H1 (cell line): ENCODE results near the gene YBX3. TPM values are rescaled to one million over a fixed set of nuclear protein-coding genes. Genes with fewer than 3 reads are reported as not detected.

ENCODE experiments used
- CTCF ChIA-PET: fragments of 300-600 bp; sonication (Branson Sonifier 250); formaldehyde crosslinking; loops from one replicate; lab custom pipeline; 2021; ENCODE audit not compliant: partially characterized antibody; lab: Charles Lee
- POLR2A ChIA-PET: fragments of 300-600 bp; sonication (Branson Sonifier 250); formaldehyde crosslinking; loops from one replicate; lab custom pipeline; 2021; ENCODE audit warnings: inconsistent platforms; ENCODE audit not compliant: partially characterized antibody; lab: Charles Lee
- DNase-seq, 2 experiments: peaks; one replicate each; pipeline versions ENCODE4 v3.0.0 to v3.0.0-alpha.2; 2010 to 2022; ENCODE audit warnings: low spot score in 2 of 2, low read depth in 1 of 2, mixed read lengths in 1 of 2
- FAIRE-seq: peaks from 2 replicates; lab custom pipeline; 2011; peaks lifted over from hg19 to GRCh38; lab: Jason Lieb, UNC
- H2AFZ ChIP-seq: 2 replicates; pipeline ENCODE4 v1.8.1; 2012; ENCODE audit warnings: low read length, inconsistent platforms
- H2AK5ac ChIP-seq: 2 replicates; pipeline ENCODE4 v1.6.1; 2013; ENCODE audit warnings: low read depth, low read length
- H2BK120ac ChIP-seq: replicated peaks from 2 replicates; pipeline ENCODE3; 2013; ENCODE audit warnings: low read depth, low read length, inconsistent platforms
- H2BK12ac ChIP-seq: 2 replicates; pipeline ENCODE4 v1.6.1; 2013; ENCODE audit warnings: low read depth, low read length
- H2BK15ac ChIP-seq: 2 replicates; pipeline ENCODE4 v1.6.1; 2013; ENCODE audit warnings: low read length
- H2BK20ac ChIP-seq: 2 replicates; pipeline ENCODE4 v1.6.1; 2013; ENCODE audit warnings: low read length
- H2BK5ac ChIP-seq: 2 replicates; pipeline ENCODE4 v1.6.1; 2013; ENCODE audit warnings: low read depth, low read length
- H3K14ac ChIP-seq: 2 replicates; pipeline ENCODE4 v1.6.1; 2013; ENCODE audit warnings: inconsistent platforms; ENCODE audit not compliant: insufficient read length
- H3K18ac ChIP-seq: 2 replicates; pipeline ENCODE4 v1.6.1; 2013; ENCODE audit warnings: low read length; ENCODE audit errors: extremely low read depth
- H3K23ac ChIP-seq: 2 replicates; pipeline ENCODE4 v1.6.1; 2013; ENCODE audit warnings: inconsistent platforms; ENCODE audit not compliant: insufficient read length
- H3K23me2 ChIP-seq: 2 replicates; pipeline ENCODE4 v1.6.1; 2013; ENCODE audit warnings: low read depth, low read length
- H3K27ac ChIP-seq: 2 replicates; pipeline ENCODE4 v1.6.1; 2011; ENCODE audit warnings: low read depth, low read length, inconsistent platforms
- H3K27me3 ChIP-seq, 4 experiments: replicated peaks in 1 of 4; 1 replicate in 1 of 4; 2 replicates in 3 of 4; pipeline versions ENCODE4 v1.6.1 to v1.8.1; 2011 to 2013; ENCODE audit warnings: low read length in 3 of 4, mild to moderate bottlenecking in 3 of 4, inconsistent platforms in 2 of 4, mixed read lengths in 2 of 4, moderate library complexity in 1 of 4; ENCODE audit not compliant: control insufficient read depth in 3 of 4, insufficient read depth in 3 of 4; ENCODE audit errors: extremely low read depth in 1 of 4
- H3K36me3 ChIP-seq, 4 experiments: 2 replicates each; pipeline versions ENCODE4 v1.6.1 to v1.8.1; 2011 to 2013; ENCODE audit warnings: mild to moderate bottlenecking in 4 of 4, low read length in 3 of 4, moderate library complexity in 2 of 4, control low read depth in 1 of 4, inconsistent platforms in 1 of 4; ENCODE audit not compliant: insufficient read depth in 4 of 4, control insufficient read depth in 2 of 4
- H3K4ac ChIP-seq: replicated peaks from 2 replicates; pipeline ENCODE3; 2013; ENCODE audit warnings: low read length, low read depth, mixed read lengths, inconsistent platforms; ENCODE audit not compliant: insufficient read length
- H3K4me1 ChIP-seq, 4 experiments: replicated peaks in 1 of 4; 1 replicate in 1 of 4; 2 replicates in 3 of 4; pipeline versions ENCODE4 v1.6.1 to v1.8.1; 2011 to 2013; ENCODE audit warnings: low read length in 3 of 4, inconsistent platforms in 2 of 4, mixed read lengths in 1 of 4; ENCODE audit not compliant: insufficient read depth in 4 of 4, control insufficient read depth in 3 of 4
- H3K4me2 ChIP-seq, 2 experiments: 2 replicates each; pipeline versions ENCODE4 v1.6.1 to v1.8.1; 2011 to 2013; ENCODE audit warnings: low read depth in 2 of 2, low read length in 2 of 2, control low read depth in 1 of 2, inconsistent platforms in 1 of 2, mild to moderate bottlenecking in 1 of 2; ENCODE audit not compliant: insufficient read depth in 1 of 2
- H3K4me3 ChIP-seq, 4 experiments: fragments of 200-600, 300-600 bp in 1 of 4; sonication (generic), shearing (Covaris generic), sonication (Bioruptor Twin) in 1 of 4; 2 replicates each; pipeline versions ENCODE4 v1.5.1 to v1.8.1; 2011 to 2016; ENCODE audit warnings: low read length in 4 of 4, low read depth in 3 of 4, control low read depth in 2 of 4, inconsistent platforms in 2 of 4, mild to moderate bottlenecking in 2 of 4, mixed read lengths in 1 of 4, moderate library complexity in 1 of 4; ENCODE audit not compliant: insufficient read depth in 2 of 4; ENCODE audit errors: extremely low read depth in 1 of 4
- H3K56ac ChIP-seq: replicated peaks from 2 replicates; pipeline ENCODE3; 2013; ENCODE audit warnings: low read depth, mild to moderate bottlenecking, mixed read lengths, low read length, inconsistent platforms; ENCODE audit not compliant: insufficient read length
- H3K79me1 ChIP-seq: 2 replicates; pipeline ENCODE4 v1.6.1; 2013; ENCODE audit warnings: low read depth, low read length, control low read depth
- H3K79me2 ChIP-seq, 2 experiments: 2 replicates each; pipeline versions ENCODE4 v1.6.1 to v1.8.1; 2012 to 2013; ENCODE audit warnings: low read length in 2 of 2, mild to moderate bottlenecking in 2 of 2, inconsistent platforms in 1 of 2; ENCODE audit not compliant: insufficient read depth in 2 of 2, control insufficient read depth in 1 of 2
- H3K9ac ChIP-seq, 4 experiments: replicated peaks in 1 of 4; 1 replicate in 1 of 4; 2 replicates in 3 of 4; pipeline versions ENCODE4 v1.6.1 to v1.8.1; 2011 to 2013; ENCODE audit warnings: low read depth in 3 of 4, low read length in 3 of 4, control low read depth in 2 of 4, mild to moderate bottlenecking in 2 of 4, moderate library complexity in 2 of 4, inconsistent platforms in 1 of 4; ENCODE audit errors: extremely low read depth in 1 of 4
- H3K9me3 ChIP-seq, 2 experiments: 2 replicates each; pipeline versions ENCODE4 v1.6.1 to v1.8.1; 2012 to 2013; ENCODE audit warnings: mild to moderate bottlenecking in 2 of 2, moderate library complexity in 2 of 2, control low read depth in 1 of 2, inconsistent platforms in 1 of 2, low read depth in 1 of 2, low read length in 1 of 2, mixed read lengths in 1 of 2; ENCODE audit not compliant: insufficient read depth in 2 of 2
- H4K20me1 ChIP-seq, 2 experiments: replicated peaks in 1 of 2; 2 replicates each; pipeline versions ENCODE3 to v1.8.1; 2011 to 2013; ENCODE audit warnings: inconsistent platforms in 2 of 2, low read length in 2 of 2, mild to moderate bottlenecking in 1 of 2; ENCODE audit not compliant: insufficient read depth in 2 of 2, control insufficient read depth in 1 of 2
- H4K5ac ChIP-seq: 2 replicates; pipeline ENCODE4 v1.6.1; 2013; ENCODE audit warnings: low read length, low read depth, mixed read lengths, inconsistent platforms; ENCODE audit not compliant: insufficient read length
- H4K8ac ChIP-seq: 2 replicates; pipeline ENCODE4 v1.8.0; 2013; ENCODE audit warnings: mild to moderate bottlenecking, moderate library complexity, low read length, inconsistent platforms; ENCODE audit not compliant: insufficient read depth; ENCODE audit errors: extremely low read depth
- H4K91ac ChIP-seq: replicated peaks from 2 replicates; pipeline ENCODE3; 2013; ENCODE audit warnings: low read length, mixed read lengths, inconsistent platforms; ENCODE audit not compliant: insufficient read length
- FOSL1 ChIP-seq: IDR thresholded peaks from 2 replicates; pipeline ENCODE4 v1.6.1; 2011; ENCODE audit warnings: mild to moderate bottlenecking, low read depth, low read length, moderate library complexity; ENCODE audit not compliant: insufficient read depth
- MAFK ChIP-seq: IDR thresholded peaks from 2 replicates; pipeline ENCODE4 v1.6.1; 2012; ENCODE audit warnings: low read depth, mild to moderate bottlenecking, improper control_type of control experiment, low read length
- NANOG ChIP-seq: IDR thresholded peaks from 2 replicates; pipeline ENCODE4 v1.6.1; 2011; ENCODE audit warnings: low read length, low read depth, mild to moderate bottlenecking, inconsistent platforms; ENCODE audit not compliant: insufficient read depth, poor library complexity, severe bottlenecking
- RXRA ChIP-seq: IDR thresholded peaks from 2 replicates; pipeline ENCODE4 v1.6.1; 2011; ENCODE audit warnings: low read depth, mild to moderate bottlenecking, low read length, moderate library complexity; ENCODE audit not compliant: insufficient read depth
- TAF1 ChIP-seq: IDR thresholded peaks from 2 replicates; pipeline ENCODE4 v1.6.1; 2011; ENCODE audit warnings: mild to moderate bottlenecking, low read depth, low read length
- YY1 ChIP-seq: IDR thresholded peaks from 2 replicates; pipeline ENCODE4 v1.6.1; 2011; ENCODE audit warnings: low read depth, mild to moderate bottlenecking, low read length
- WGBS, 2 experiments: shearing (Covaris generic) in 1 of 2; methylation state at CpG; one replicate each; pipeline versions ENCODE4 v1.1.6 to v1.1.7; 2013 to 2015; ENCODE audit warnings: low lambda C conversion rate in 2 of 2, mixed read lengths in 2 of 2, inconsistent platforms in 1 of 2, low coverage in 1 of 2, missing lambda C conversion rate in 1 of 2; ENCODE audit not compliant: insufficient replicate concordance in 2 of 2, insufficient coverage in 1 of 2, insufficient read length in 1 of 2; ENCODE audit errors: extremely low coverage in 1 of 2, missing lambda C conversion rate in 1 of 2; 5-methylcytosine and 5-hydroxymethylcytosine counted together
- polyA plus RNA-seq, 7 experiments: library from polyadenylated mRNA; depleted of rRNA in 3 of 7; stranded (reverse) in 5 of 7; unstranded in 2 of 7; fragments of >200 nt in 5 of 7; fragments of 200-250 nt in 2 of 7; gene quantifications; 1 replicate in 5 of 7; 2 replicates in 1 of 7; 4 replicates in 1 of 7; pipeline versions ENCODE4 v1.2.1 to v1.2.3, GENCODE V29; 2011 to 2013; ENCODE audit warnings: missing spikeins in 2 of 7, mixed read lengths in 2 of 7
- total RNA-seq: library from RNA; stranded (reverse); fragmentation: NEBNext Ultra II Directional; extraction: Animal tissue kit (Norgen Biotek cat#: 25700); gene quantifications from 2 replicates; pipeline ENCODE4 v1.2.1, GENCODE V29; 2021

YBX3 gene
- total and polyA plus RNA-seq, 2 of the 8 experiments (the other 6 are each of a cell fraction or from before 2014, with no cell fraction given) = 83.1 to 480 TPM

- Histone ChIP-seq H3K4me3 (0 out of 8 replicates have a peak overlapping the region, but pooled peaks of 1 of the 4 experiments have one; percentile 0), H2AFZ (no peak overlapping the region), H3K27me3 (no peaks in the 10 kb centered on the region), H3K9ac (no peak overlapping the region), H2BK120ac (no peak overlapping the region), H4K5ac (no peak overlapping the region), H2AK5ac (no peak overlapping the region), H3K4me2 (peak overlapping the region in 1 of 2 experiments; percentile 13; a peak in 1 of 4 replicates), H4K8ac (no peak overlapping the region), H4K91ac (no peak overlapping the region), H2BK5ac (no peak overlapping the region), H3K36me3 (peaks cover 10 to 47% (median 35%) of the 10 kb centered on the region in 4 experiments), H4K20me1 (peaks cover 4 to 8% of the 10 kb centered on the region in 2 experiments), H3K9me3 (no peaks in the 10 kb centered on the region), H2BK12ac (no peak overlapping the region), H3K79me1 (no peaks in the 10 kb centered on the region; the same call in 1 of the 2 replicates), H3K27ac (peak overlapping the region; percentile 1; the same call in 1 of the 2 replicates), H3K23ac (no peak overlapping the region), H3K4ac (no peak overlapping the region), H3K14ac (no peak overlapping the region), H3K4me1 (peaks cover 7 to 26% (median 10%) of the 10 kb centered on the region in 4 experiments; a peak in 6 of 7 replicates), H3K23me2 (peaks cover 8% of the 10 kb centered on the region), H3K56ac (no peak overlapping the region), H3K79me2 (peaks cover 27 to 78% of the 10 kb centered on the region in 2 experiments), H2BK15ac (no peak overlapping the region), H3K18ac (no peak overlapping the region; the same call in 1 of the 2 replicates), H2BK20ac (no peak overlapping the region)
- TF ChIP-seq YY1 (no peak), FOSL1 (no peak), RXRA (no peak), TAF1 (no peak), NANOG (no peak), MAFK (no peak)
- FAIRE-seq (no peak), DNase-seq (no peak)
- WGBS, 2 experiments = 73% methylated on average over 2 of the region's 2 CpGs; no CpG with 5 or more reads in 1 of the 2 experiments
- POLR2A ChIA-PET = interaction anchor here (0.9 to 3.2 kb wide), 8 partner anchors 9 to 455 kb away, joined by 3 to 15 read pairs (median 4); partner anchors contain the start of gene MAGOHB
- CTCF ChIA-PET = interaction anchor here (0.9 to 2.1 kb wide), 7 partner anchors 8 to 1988 kb away, joined by 3 to 7 read pairs (median 3); no protein-coding TSS in a partner anchor
These were observed 5.7 kb downstream of the YBX3 start for GRCh38 chr12:10717410-10717809.
